GM19467 (cell line): Measurements from ENCODE around the gene ELSPBP1.
"Not testable (repeated sequence)": the region's sequence is repeated elsewhere in the genome, so short reads cannot be mapped to it uniquely, and the experiment has no call there.

Experiments
- ATAC-seq: cut with Tn5 transposase; IDR thresholded peaks from one replicate; pipeline ENCODE4 v1.9.1; 2021; ENCODE audit warnings: mild to moderate bottlenecking, moderate library complexity; ENCODE audit not compliant: unreplicated experiment

The ELSPBP1 gene

GRCh38 chr19:48041877-48042580, 47.6 kb downstream of the ELSPBP1 start:
- no peak for ATAC-seq

- no peak for ATAC-seq
Measured at GRCh38 chr19:48043675-48044258, 49.3 kb downstream of the ELSPBP1 start, which contains the start of gene CABP5. CABP5 (minus strand) TSS chr19:48044079; CDS start chr19:48043922, 157 bp downstream.

- ATAC-seq, result no peak
Measured at GRCh38 chr19:48044561-48044960, 50.1 kb downstream of the ELSPBP1 start.

- ATAC-seq, result no peak
Measured at GRCh38 chr19:48051335-48052033, 57.1 kb downstream of the ELSPBP1 start.

- no peak for ATAC-seq
Measured at GRCh38 chr19:48053076-48053475, 58.6 kb downstream of the ELSPBP1 start.

GRCh38 chr19:48053856-48054255, 59.4 kb downstream of the ELSPBP1 start:
- no peak for ATAC-seq

GRCh38 chr19:48059331-48059730, 64.9 kb downstream of the ELSPBP1 start:
- ATAC-seq, result no peak

GRCh38 chr19:48060381-48060780, 65.9 kb downstream of the ELSPBP1 start:
- no peak for ATAC-seq

GRCh38 chr19:48061401-48062344, 67.2 kb downstream of the ELSPBP1 start:
- ATAC-seq, result no peak

- no peak for ATAC-seq
Measured at GRCh38 chr19:48064509-48064908, 70.1 kb downstream of the ELSPBP1 start.

GRCh38 chr19:48069435-48069834, 75.0 kb downstream of the ELSPBP1 start:
- no peak for ATAC-seq

- not testable (repeated sequence) for ATAC-seq
Measured at GRCh38 chr19:48070177-48070769, 75.8 kb downstream of the ELSPBP1 start.
